Measurements from ENCODE around the gene ASXL1. TPM values are rescaled to one million over a fixed set of nuclear protein-coding genes. Genes with fewer than 3 reads are reported as not detected.
A peak's percentile ranks its signal among the peaks of the same experiment; 100 is the strongest.

Gene ASXL1
- total RNA-seq, 1 experiment from 2014 or later: 69.9 TPM

DNA sequence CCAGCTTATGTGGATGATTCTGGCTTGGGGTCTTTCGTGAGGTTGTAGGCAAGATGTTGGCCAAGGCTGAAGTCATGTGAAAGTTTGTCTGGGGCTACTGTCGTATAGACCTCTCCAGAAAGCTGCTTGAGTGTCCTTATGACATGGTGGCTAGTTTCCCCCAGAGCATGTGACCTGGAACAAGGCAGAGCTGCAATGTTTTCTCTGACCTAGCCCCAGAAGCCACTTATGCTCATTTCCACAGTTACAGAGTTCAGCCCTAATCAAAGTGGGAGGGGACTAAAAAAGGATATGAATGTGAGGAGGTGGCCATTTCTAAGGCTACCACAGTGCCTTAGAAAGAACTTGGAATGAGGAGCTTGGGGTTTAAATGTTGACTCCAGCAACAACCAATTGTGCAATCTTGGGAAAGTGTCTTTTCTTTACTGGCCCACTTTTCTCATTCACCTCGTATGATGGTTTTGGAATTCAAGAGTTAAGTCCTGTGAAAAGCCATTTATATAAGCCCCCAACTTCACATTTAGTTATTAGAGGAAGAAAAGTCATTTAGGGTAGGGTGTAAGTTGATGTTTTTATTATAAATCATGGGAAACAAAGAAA, 5.9 kb upstream of the ASXL1 start:
- Mint-ChIP-seq H3K27ac (ENCODE audit: low read depth, unreplicated experiment) (no peak overlapping the region), H3K36me3 (ENCODE audit: insufficient read depth, unreplicated experiment) (no peaks in the 10 kb centered on the region), H3K4me3 (ENCODE audit: unreplicated experiment) (no peak overlapping the region), H3K27me3 (ENCODE audit: insufficient read depth, unreplicated experiment) (no peaks in the 10 kb centered on the region), H3K9me3 (ENCODE audit: unreplicated experiment) (peaks cover 7% of the 10 kb centered on the region), H3K4me1 (ENCODE audit: insufficient read depth, unreplicated experiment) (peaks cover 22% of the 10 kb centered on the region)
- CTCF ChIA-PET: interaction anchor here (0.8 kb wide), 1 partner anchor 16 kb away, joined by 3 read pairs; no protein-coding TSS in a partner anchor
- POLR2A ChIA-PET: interaction anchor here (0.7 to 2.1 kb wide), 3 partner anchors 10 to 40 kb away, joined by 3 to 5 read pairs (median 3); no protein-coding TSS in a partner anchor
- no TSS peak for BruUV-seq (replicated peaks)
- intact Hi-C loops (cut with micrococcal nuclease): no loop called here
- no peak for DNase-seq (ENCODE audit: unreplicated experiment)
- TF ChIP-seq, protein P1, sequence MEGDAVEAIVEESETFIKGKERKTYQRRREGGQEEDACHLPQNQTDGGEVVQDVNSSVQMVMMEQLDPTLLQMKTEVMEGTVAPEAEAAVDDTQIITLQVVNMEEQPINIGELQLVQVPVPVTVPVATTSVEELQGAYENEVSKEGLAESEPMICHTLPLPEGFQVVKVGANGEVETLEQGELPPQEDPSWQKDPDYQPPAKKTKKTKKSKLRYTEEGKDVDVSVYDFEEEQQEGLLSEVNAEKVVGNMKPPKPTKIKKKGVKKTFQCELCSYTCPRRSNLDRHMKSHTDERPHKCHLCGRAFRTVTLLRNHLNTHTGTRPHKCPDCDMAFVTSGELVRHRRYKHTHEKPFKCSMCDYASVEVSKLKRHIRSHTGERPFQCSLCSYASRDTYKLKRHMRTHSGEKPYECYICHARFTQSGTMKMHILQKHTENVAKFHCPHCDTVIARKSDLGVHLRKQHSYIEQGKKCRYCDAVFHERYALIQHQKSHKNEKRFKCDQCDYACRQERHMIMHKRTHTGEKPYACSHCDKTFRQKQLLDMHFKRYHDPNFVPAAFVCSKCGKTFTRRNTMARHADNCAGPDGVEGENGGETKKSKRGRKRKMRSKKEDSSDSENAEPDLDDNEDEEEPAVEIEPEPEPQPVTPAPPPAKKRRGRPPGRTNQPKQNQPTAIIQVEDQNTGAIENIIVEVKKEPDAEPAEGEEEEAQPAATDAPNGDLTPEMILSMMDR (IDR thresholded peaks at IDR 0.05; ENCODE audit: unreplicated experiment): no peak

DNA sequence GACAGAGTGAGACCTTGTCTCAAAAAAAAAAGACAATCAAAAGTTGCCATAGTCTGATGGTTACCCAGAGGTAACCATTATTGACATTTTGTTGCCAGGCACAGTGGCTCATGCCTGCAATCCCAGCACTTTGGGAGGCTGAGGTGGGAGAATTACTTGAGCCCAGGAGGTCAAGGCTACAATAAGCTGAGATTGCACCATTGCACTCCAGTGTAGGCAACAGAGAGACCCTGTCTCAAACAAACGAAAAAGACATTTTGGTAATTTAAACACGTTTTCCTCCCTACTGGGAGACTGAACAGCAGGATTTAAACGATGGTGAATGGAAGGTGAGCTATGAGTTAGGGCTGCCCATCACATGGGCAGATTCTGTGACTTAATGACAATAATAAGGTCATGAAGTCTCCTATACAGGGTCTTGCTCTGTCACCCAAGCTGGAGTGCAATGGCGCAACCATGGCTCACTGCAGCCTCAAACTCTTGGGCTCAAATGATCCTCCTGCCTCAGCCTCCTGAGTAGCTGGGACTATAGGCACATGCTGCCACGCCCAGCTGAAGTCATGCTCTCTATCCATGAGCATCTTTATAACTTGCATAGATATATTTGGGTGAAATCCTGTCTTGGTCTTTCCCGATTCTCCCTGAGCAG, 4.2 kb upstream of the ASXL1 start:
- CTCF ChIA-PET: interaction anchor here (0.5 to 1.5 kb wide), 6 partner anchors 13 to 1436 kb away, joined by 3 to 9 read pairs (median 4); no protein-coding TSS in a partner anchor
- intact Hi-C loops (cut with micrococcal nuclease): no loop called here
- BruUV-seq (replicated peaks): no TSS peak
- DNase-seq (ENCODE audit: unreplicated experiment): no peak
- TF ChIP-seq, protein P1 (IDR thresholded peaks at IDR 0.05; ENCODE audit: unreplicated experiment): no peak
- POLR2A ChIA-PET: interaction anchor here (0.7 to 1.2 kb wide), 4 partner anchors 9 to 68 kb away, joined by 4 to 6 read pairs (median 4); no protein-coding TSS in a partner anchor
- H3K4me3 Mint-ChIP-seq (ENCODE audit: unreplicated experiment): no peak overlapping the region
- peaks cover 25% of the 10 kb centered on the region for H3K4me1 Mint-ChIP-seq (ENCODE audit: insufficient read depth, unreplicated experiment)
- H3K9me3 Mint-ChIP-seq (ENCODE audit: unreplicated experiment): peaks cover 7% of the 10 kb centered on the region
- H3K36me3 Mint-ChIP-seq (ENCODE audit: insufficient read depth, unreplicated experiment): no peaks in the 10 kb centered on the region
- no peak overlapping the region for H3K27ac Mint-ChIP-seq (ENCODE audit: low read depth, unreplicated experiment)
- no peaks in the 10 kb centered on the region for H3K27me3 Mint-ChIP-seq (ENCODE audit: insufficient read depth, unreplicated experiment)

DNA sequence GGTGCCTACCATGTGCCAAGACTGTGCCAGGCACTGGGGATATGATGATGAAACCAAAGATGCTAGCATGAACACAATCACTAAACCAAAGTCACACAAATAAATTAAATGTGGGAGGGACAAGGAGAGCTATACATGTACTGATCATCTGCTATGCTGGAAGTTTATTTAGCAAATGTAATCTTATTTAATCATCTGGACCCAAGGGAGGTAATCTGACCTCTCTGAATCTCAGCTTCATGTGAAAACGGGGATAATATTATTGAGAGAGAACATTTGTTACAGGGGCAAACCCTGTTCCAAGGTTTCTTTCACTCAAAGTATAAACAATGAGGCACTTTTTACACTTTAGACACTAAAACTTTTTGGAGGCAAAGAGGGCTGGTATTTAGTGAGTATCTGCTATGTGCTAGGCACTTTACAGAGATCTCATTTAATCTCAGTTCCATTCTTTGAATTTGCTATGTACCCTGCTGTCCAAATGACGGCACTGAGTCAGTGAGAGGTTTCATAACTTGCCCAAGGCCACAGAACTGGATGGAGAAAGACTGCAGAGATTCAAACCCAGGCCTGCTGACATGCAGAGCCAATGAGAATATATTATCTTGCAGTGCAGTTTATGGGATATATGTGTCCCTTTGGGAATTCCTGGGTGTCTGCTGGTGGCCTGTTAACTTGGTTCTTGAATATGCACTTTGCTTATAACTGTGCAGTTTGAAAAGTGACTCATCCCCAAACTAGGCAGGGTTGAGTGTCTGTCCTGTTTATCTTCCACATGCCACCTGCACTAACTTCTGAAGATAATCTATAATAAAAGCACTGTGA, 3.3 kb upstream of the ASXL1 start:
- Mint-ChIP-seq H3K27ac (ENCODE audit: low read depth, unreplicated experiment) (peak overlapping the region; percentile 64), H3K27me3 (ENCODE audit: insufficient read depth, unreplicated experiment) (no peaks in the 10 kb centered on the region), H3K36me3 (ENCODE audit: insufficient read depth, unreplicated experiment) (no peaks in the 10 kb centered on the region), H3K4me3 (ENCODE audit: unreplicated experiment) (no peak overlapping the region), H3K4me1 (ENCODE audit: insufficient read depth, unreplicated experiment) (peaks cover 31% of the 10 kb centered on the region), H3K9me3 (ENCODE audit: unreplicated experiment) (no peaks in the 10 kb centered on the region)
- BruUV-seq (replicated peaks): no TSS peak
- TF ChIP-seq, protein P1 (IDR thresholded peaks at IDR 0.05; ENCODE audit: unreplicated experiment): no peak
- ChIA-PET POLR2A (interaction anchor here (0.6 to 2.3 kb wide), 5 partner anchors 10 to 149 kb away, joined by 3 to 7 read pairs (median 4); no protein-coding TSS in a partner anchor), CTCF (interaction anchor here (0.6 to 1.5 kb wide), 7 partner anchors 13 to 1435 kb away, joined by 3 to 9 read pairs (median 3); no protein-coding TSS in a partner anchor)
- intact Hi-C loops (cut with micrococcal nuclease): loop anchor here (5.0 kb wide), 1 partner anchor 148 kb away; the partner anchor contains the start of genes PLAGL2 and POFUT1
- peak; percentile 81 for DNase-seq (ENCODE audit: unreplicated experiment)
